HCT116 (cell line): ENCODE data around the gene AACS. TPM values are rescaled to one million over a fixed set of nuclear protein-coding genes. Genes with fewer than 3 reads are reported as not detected.

ENCODE experiments used
- ATAC-seq: fragments of 200-7000 bp; cut with Tn5 transposase; 2 replicates; pipeline ENCODE4 v1.9.1; 2020; ENCODE audit warnings: mild to moderate bottlenecking, moderate library complexity
- BruUV-seq: library from RNA; stranded (reverse); fragments of 400-500 nt; replicated peaks from 2 replicates; lab custom pipeline; 2021; lab: Mats Ljungman, UMichigan
- CTCF ChIA-PET: fragments of 300-600 bp; sonication (Branson Sonifier 250); formaldehyde crosslinking; loops from one replicate; lab custom pipeline; 2021; ENCODE audit warnings: antibody characterized with exemption; lab: Charles Lee
- POLR2A ChIA-PET: fragments of 300-600, 350-600 bp; sonication (Branson Sonifier 250); formaldehyde crosslinking; loops from one replicate; lab custom pipeline; 2021; ENCODE audit warnings: antibody characterized with exemption; lab: Charles Lee
- RAD21 ChIA-PET, 2 experiments: fragments of 300-600 bp; sonication (Branson Sonifier 250); formaldehyde crosslinking; loops; one replicate each; lab custom pipeline; 2023; ENCODE audit warnings: low total read pairs in 2 of 2; ENCODE audit not compliant: uncharacterized antibody in 2 of 2, unreplicated experiment in 2 of 2, low non-redundant PET in 1 of 2; lab: Charles Lee
- DNase-seq: peaks from one replicate; pipeline ENCODE4 v3.0.0-alpha.2; 2010; ENCODE audit warnings: low read depth, low spot score
- H2AFZ ChIP-seq: fragments of 200-600 bp; shearing (Covaris generic), sonication (generic); 2 replicates; pipeline ENCODE4 v1.6.1; 2017; ENCODE audit warnings: low read depth, mixed run types, mixed read lengths, antibody characterized with exemption, low read length; ENCODE audit not compliant: poor library complexity, severe bottlenecking
- H3K27ac ChIP-seq: 2 replicates; pipeline ENCODE4 v1.5.1; 2012; ENCODE audit warnings: low read depth, low read length
- H3K27me3 ChIP-seq: fragments of 200-600 bp; sonication (generic); 2 replicates; pipeline ENCODE4 v1.6.1; 2016; ENCODE audit warnings: mixed run types, low read length, mixed read lengths; ENCODE audit not compliant: insufficient read depth
- H3K36me3 ChIP-seq, 2 experiments: fragments of 200-500 bp in 1 of 2; fragments of 200-600 bp in 1 of 2; sonication (Bioruptor generic) in 1 of 2; sonication (generic) in 1 of 2; 2 replicates each; pipeline versions ENCODE4 v1.5.1 to v1.6.1; 2014 to 2016; ENCODE audit warnings: low read length in 2 of 2, inconsistent platforms in 1 of 2, mixed read lengths in 1 of 2, mixed run types in 1 of 2; ENCODE audit not compliant: insufficient read depth in 2 of 2, control insufficient read depth in 1 of 2
- H3K4me1 ChIP-seq, 2 experiments: fragments of 200-600 bp in 1 of 2; sonication (generic) in 1 of 2; 2 replicates each; pipeline versions ENCODE4 v1.5.1 to v1.6.1; 2012 to 2017; ENCODE audit warnings: low read length in 2 of 2, inconsistent platforms in 1 of 2, mild to moderate bottlenecking in 1 of 2, mixed read lengths in 1 of 2, mixed run types in 1 of 2, moderate library complexity in 1 of 2; ENCODE audit not compliant: insufficient read depth in 2 of 2, control insufficient read depth in 1 of 2
- H3K4me2 ChIP-seq: fragments of 200-600 bp; sonication (generic); 2 replicates; pipeline ENCODE4 v1.6.1; 2017; ENCODE audit warnings: mixed run types, low read length, mixed read lengths
- H3K4me3 ChIP-seq, 2 experiments: fragments of 200-600 bp in 1 of 2; sonication (generic) in 1 of 2; replicated peaks in 1 of 2; 2 replicates each; pipeline ENCODE4 v1.5.1; 2011 to 2016; ENCODE audit warnings: low read length in 2 of 2, control low read depth in 1 of 2, low read depth in 1 of 2, mild to moderate bottlenecking in 1 of 2, mixed read lengths in 1 of 2, mixed run types in 1 of 2
- H3K79me2 ChIP-seq: fragments of 200-600 bp; sonication (generic); 2 replicates; pipeline ENCODE4 v1.6.1; 2017; ENCODE audit warnings: mild to moderate bottlenecking, mixed run types, low read length, moderate library complexity, mixed read lengths; ENCODE audit not compliant: insufficient read depth
- H3K9ac ChIP-seq: fragments of 200-600 bp; sonication (generic); 2 replicates; pipeline ENCODE4 v1.6.1; 2016; ENCODE audit warnings: low read length, mixed read lengths
- H3K9me2 ChIP-seq: fragments of 200-600 bp; sonication (generic), shearing (Covaris generic); 2 replicates; pipeline ENCODE4 v1.6.1; 2017; ENCODE audit warnings: mixed run types, mild to moderate bottlenecking, moderate library complexity; ENCODE audit not compliant: insufficient read depth
- H3K9me3 ChIP-seq, 2 experiments: fragments of 200-500 bp in 1 of 2; fragments of 200-600 bp in 1 of 2; sonication (Bioruptor generic) in 1 of 2; sonication (generic) in 1 of 2; 2 replicates each; pipeline ENCODE4 v1.6.1; 2014 to 2017; ENCODE audit warnings: low read length in 2 of 2, mixed read lengths in 2 of 2, inconsistent platforms in 1 of 2, low read depth in 1 of 2, mild to moderate bottlenecking in 1 of 2, mixed run types in 1 of 2, moderate library complexity in 1 of 2; ENCODE audit not compliant: control insufficient read depth in 1 of 2, insufficient read depth in 1 of 2
- H4K20me1 ChIP-seq: fragments of 200-600 bp; sonication (generic), shearing (Covaris generic); 2 replicates; pipeline ENCODE4 v1.6.1; 2017; ENCODE audit warnings: mixed run types, mild to moderate bottlenecking, moderate library complexity; ENCODE audit not compliant: insufficient read depth
- CBX3 ChIP-seq: IDR thresholded peaks from 2 replicates; pipeline ENCODE4 v1.6.1; 2012; ENCODE audit warnings: low read depth
- EGR1 ChIP-seq: IDR thresholded peaks from 2 replicates; pipeline ENCODE4 v1.6.1; 2012; ENCODE audit warnings: low read depth
- ELF1 ChIP-seq: IDR thresholded peaks from 2 replicates; pipeline ENCODE4 v1.6.1; 2012; ENCODE audit warnings: low read depth, borderline replicate concordance
- JUND ChIP-seq: IDR thresholded peaks from 2 replicates; pipeline ENCODE4 v1.6.1; 2012
- MAX ChIP-seq: IDR thresholded peaks from 2 replicates; pipeline ENCODE4 v1.6.1; 2012
- POLR2A ChIP-seq: IDR thresholded peaks from 2 replicates; pipeline ENCODE4 v1.7.0; 2011; ENCODE audit warnings: borderline replicate concordance; ENCODE audit not compliant: insufficient read depth, insufficient read length; ENCODE audit errors: extremely low read depth
- RAD21 ChIP-seq: IDR thresholded peaks from 2 replicates; pipeline ENCODE4 v1.6.1; 2012; ENCODE audit warnings: low read depth, mild to moderate bottlenecking
- REST ChIP-seq: IDR thresholded peaks from 2 replicates; pipeline ENCODE4 v1.6.1; 2012; ENCODE audit warnings: low read depth
- TCF7L2 ChIP-seq: IDR thresholded peaks from 2 replicates; pipeline ENCODE4 v1.7.0; 2011; ENCODE audit warnings: borderline replicate concordance, inconsistent platforms; ENCODE audit not compliant: insufficient read depth, insufficient read length; ENCODE audit errors: extremely low read depth
- ZFX ChIP-seq: fragments of 450-650 bp; IDR thresholded peaks from 2 replicates; pipeline ENCODE4 v1.6.1; 2017
- intact Hi-C: fragments of 100-400 bp; cut with micrococcal nuclease; formaldehyde crosslinking; loops from 2 replicates; pipeline ENCODE4 v1.10.0; 2022
- total RNA-seq: library from RNA; stranded (reverse); gene quantifications from one replicate; pipeline ENCODE4 v1.2.1, GENCODE V29; 2021; ENCODE audit not compliant: unreplicated experiment

The AACS gene
- total RNA-seq, 1 experiment from 2014 or later = 16.0 TPM

- Histone ChIP-seq H3K27me3 (no peaks in the 10 kb centered on the region), H2AFZ (no peak overlapping the region), H4K20me1 (no peaks in the 10 kb centered on the region), H3K4me2 (no peak overlapping the region), H3K4me3 (no peak overlapping the region), H3K9me2 (no peaks in the 10 kb centered on the region), H3K27ac (no peak overlapping the region), H3K9ac (no peak overlapping the region), H3K79me2 (no peaks in the 10 kb centered on the region), H3K4me1 (no peaks in the 10 kb centered on the region; a peak in 2 of 4 replicates), H3K36me3 (peaks cover 0 to 3% of the 10 kb centered on the region in 2 experiments; a peak in 3 of 4 replicates), H3K9me3 (no peaks in the 10 kb centered on the region)
- TF ChIP-seq TCF7L2 = no peak
- TF ChIP-seq ZFX = no peak
- no peak for TF ChIP-seq JUND
- no peak for TF ChIP-seq POLR2A
- TF ChIP-seq RAD21 = no peak
- no peak for TF ChIP-seq ELF1
- TF ChIP-seq MAX = no peak
- no peak for TF ChIP-seq CBX3
- TF ChIP-seq EGR1 = no peak
- TF ChIP-seq REST = no peak
- no TSS peak for BruUV-seq
- intact Hi-C loops = no loop called here
- ChIA-PET POLR2A (no interaction called here), CTCF (no interaction called here), RAD21 (no interaction called here)
- ATAC-seq = peak; percentile 39; the same call in 1 of the 2 replicates
- DNase-seq = no peak
Observed at GRCh38 chr12:125125271-125125670, 60.0 kb downstream of the AACS start.
